ENCODE data around the gene PPP1R12B.
"Not testable (repeated sequence)": the region's sequence is repeated elsewhere in the genome, so short reads cannot be mapped to it uniquely, and the experiment has no call there.

PPP1R12B gene

GRCh38 chr1:202584707-202585589 is 236.4 kb downstream of the PPP1R12B start:
- peak; percentile 51 for DNase-seq (ENCODE audit: low read depth)

DNA sequence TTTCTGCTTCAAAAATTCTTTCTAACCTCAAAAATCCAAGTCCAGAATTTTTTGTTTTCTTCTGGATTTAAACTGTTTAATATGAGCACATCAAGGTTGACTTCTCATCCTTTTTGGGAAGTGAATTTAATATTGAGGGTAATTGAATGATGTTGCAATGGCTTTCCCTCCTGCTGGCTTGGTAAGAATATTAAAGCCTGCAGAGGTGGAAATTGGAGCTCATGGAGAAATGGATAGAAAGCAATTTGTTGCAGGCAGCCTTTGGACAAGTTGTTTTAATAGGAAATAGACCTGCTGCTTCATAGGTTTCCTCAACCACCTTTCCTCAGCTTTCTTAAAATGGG is 237.1 kb downstream of the PPP1R12B start:
- DNase-seq (ENCODE audit: low read depth) = no peak

- peak; percentile 65 for DNase-seq (ENCODE audit: low read depth)
Observed at GRCh38 chr1:202586018-202586821, 237.7 kb downstream of the PPP1R12B start.

DNA sequence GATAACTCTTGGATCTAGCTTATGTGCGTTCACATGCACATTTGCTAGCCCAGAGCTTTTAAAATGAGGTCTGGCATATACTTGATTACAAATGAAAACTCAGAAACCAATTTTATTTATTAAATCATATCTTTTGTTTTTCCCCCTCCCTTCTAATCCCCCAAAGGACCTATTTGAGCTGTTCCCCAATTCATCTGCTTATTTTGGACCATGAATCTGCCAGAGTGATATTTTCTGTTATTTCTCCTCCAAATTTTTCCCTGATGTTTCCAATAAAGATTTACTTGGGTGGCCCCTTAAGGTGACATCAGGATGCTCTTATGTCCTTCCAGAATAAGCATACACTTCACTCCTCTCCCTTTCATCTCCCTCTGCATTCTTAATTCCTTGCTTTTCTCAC is 238.4 kb downstream of the PPP1R12B start:
- no peak for DNase-seq (ENCODE audit: low read depth)

GRCh38 chr1:202587859-202588485 is 239.5 kb downstream of the PPP1R12B start:
- no peak for DNase-seq (ENCODE audit: low read depth)

DNA sequence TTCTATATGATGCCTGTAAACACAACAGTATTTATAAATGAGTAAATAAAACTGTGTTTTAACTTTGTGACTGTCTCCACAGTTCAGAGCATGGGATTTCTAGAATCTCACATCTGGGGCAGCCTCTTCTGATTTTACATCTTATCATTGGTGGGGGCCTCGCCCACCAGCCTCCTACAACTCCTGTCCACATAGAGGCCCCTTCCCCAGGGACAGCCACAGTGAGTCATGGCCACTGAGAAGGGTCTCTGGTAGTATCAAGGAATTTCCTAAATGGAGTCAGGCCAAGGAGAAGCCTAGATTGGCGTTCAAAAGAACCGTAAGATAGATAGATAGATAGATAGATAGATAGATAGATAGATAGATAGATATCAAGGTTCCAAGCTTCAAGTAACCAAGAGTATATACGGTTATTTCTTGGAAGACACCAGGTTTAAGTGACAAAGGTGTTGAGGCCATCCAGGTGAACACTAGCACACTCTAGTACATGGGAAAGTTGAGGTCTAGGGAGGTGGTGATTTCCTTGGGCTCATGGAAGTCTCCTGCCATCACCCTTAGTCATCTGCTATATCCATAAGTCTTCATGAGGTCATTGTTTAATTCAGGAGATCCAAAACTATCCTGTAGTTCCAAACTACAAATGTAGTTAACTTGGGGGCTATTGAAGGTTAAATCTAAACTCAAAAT is 240.1 kb downstream of the PPP1R12B start:
- peak; percentile 91 for DNase-seq (ENCODE audit: low read depth)

DNA sequence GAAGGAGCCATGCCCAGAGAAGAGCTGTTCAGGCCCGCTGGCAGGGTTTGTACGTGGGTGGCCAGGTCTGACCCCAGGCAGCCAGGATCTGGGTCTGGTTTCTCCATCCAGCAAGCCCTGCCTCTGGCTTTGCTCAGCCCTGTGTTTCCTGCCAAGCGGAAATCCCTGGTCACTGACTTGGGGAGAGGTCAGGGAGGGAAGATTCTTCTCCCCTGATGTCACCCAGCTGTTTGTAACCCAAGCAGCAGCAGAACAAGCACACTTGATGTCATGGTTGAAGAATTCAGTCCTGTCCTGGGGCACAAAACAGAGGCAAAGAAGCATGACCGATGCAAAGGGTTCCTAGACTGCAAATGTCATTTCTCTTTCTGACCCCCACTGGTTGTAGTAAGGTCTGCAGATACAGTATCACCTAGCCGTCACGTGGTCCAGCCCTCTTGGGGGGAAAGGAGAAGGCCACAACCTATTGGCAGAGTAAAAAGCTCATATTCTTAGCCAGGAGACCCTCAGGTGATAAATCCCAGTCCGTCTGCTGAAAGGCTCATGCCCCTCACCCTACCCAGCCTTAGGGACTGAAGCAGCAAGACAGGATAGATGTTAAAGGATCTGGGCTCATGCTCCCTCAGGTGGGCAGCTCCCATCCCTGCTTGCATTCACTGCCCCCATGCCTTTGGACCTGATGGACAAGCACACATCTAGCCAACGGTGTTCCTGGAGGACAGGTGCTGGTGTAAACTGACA is 240.9 kb downstream of the PPP1R12B start:
- DNase-seq (ENCODE audit: low read depth) = peak; percentile 99

GRCh38 chr1:202590126-202590525 is 241.6 kb downstream of the PPP1R12B start:
- DNase-seq (ENCODE audit: low read depth) = no peak

- DNase-seq (ENCODE audit: low read depth) = no peak
Observed at GRCh38 chr1:202590975-202591411, 242.5 kb downstream of the PPP1R12B start.

DNA sequence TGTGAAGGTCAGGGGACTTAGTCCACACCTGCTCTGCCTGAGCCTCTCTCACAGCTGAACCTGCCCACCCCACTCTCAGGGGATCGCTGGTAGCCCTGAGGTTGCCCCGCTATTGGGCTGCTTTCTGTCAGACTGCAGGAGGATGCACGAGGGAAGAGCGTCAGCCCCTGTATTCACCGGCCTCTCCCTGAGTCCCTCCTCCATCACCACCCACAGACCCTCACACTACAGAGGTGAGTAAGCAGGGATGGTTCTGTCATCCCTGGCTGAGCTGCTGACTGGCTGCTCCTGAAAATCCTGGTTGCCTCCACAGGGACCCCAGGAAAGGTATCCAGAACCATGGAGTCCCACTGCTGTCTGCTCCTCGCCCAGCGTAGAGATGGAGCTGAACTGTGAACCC is 243.0 kb downstream of the PPP1R12B start:
- no peak for DNase-seq (ENCODE audit: low read depth)

- DNase-seq (ENCODE audit: low read depth) = peak; percentile 37
Observed at GRCh38 chr1:202592146-202592545, 243.6 kb downstream of the PPP1R12B start.

GRCh38 chr1:202593845-202594244 is 245.3 kb downstream of the PPP1R12B start:
- DNase-seq (ENCODE audit: low read depth) = peak; percentile 66

DNA sequence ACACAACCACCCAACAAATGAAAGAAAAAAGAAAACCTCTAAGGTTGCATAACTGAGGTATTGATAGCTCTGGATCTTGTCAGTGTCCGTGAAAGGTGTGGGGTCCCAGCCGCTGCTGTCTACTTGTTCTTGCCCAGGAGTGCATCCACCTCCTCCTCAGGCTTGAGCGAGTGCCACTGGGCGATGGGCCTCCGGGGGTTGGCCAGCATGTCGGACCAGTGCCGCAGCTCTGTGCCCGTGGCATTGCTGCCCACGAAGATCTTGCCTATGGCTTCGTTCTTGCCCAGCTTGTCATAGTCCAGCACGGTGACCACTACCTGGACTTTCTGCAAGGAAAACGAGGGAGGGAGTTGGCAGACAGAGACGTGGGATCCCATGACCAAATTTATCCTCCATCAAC is 248.1 kb downstream of the PPP1R12B start:
- DNase-seq (ENCODE audit: low read depth) = no peak

GRCh38 chr1:202597090-202597761 is 248.7 kb downstream of the PPP1R12B start:
- DNase-seq (ENCODE audit: low read depth) = no peak

DNA sequence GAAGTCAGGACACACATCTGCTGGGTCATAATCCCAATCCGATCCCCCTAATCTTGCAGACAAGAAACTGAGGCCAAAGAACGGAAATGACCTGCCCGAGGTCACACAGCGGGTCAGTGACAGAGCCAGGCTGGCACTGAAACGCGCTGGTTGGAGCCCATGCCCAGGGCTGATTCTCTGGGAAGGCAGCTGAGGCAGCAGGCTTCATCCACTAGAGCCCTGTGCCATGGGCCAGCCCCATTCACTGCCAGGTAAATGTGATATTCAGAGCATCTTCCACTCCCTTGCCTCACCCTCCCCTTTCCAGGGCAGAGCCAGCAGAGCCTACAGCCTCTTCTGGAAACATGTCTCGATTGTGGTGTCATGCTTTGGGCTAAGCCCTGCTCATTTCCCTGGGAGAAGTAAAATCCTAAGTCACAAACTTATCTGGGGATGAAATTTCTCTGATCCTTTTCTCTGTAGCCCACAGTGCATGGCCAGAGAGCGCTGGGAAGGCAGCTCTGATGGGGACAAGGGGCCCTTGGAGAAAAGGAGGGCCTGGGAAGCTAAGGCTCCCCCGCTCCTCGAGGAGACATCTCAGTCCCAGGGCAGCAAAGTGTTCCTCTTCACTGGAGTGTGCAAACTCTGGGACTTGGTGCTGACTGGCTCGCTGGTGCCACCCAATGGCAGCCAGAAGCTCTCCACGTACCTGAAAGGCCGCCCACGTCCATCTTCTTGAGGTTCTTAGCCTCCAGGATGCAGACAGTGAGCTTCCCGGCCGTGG is 251.4 kb downstream of the PPP1R12B start:
- peak; percentile 85 for DNase-seq (ENCODE audit: low read depth)

DNA sequence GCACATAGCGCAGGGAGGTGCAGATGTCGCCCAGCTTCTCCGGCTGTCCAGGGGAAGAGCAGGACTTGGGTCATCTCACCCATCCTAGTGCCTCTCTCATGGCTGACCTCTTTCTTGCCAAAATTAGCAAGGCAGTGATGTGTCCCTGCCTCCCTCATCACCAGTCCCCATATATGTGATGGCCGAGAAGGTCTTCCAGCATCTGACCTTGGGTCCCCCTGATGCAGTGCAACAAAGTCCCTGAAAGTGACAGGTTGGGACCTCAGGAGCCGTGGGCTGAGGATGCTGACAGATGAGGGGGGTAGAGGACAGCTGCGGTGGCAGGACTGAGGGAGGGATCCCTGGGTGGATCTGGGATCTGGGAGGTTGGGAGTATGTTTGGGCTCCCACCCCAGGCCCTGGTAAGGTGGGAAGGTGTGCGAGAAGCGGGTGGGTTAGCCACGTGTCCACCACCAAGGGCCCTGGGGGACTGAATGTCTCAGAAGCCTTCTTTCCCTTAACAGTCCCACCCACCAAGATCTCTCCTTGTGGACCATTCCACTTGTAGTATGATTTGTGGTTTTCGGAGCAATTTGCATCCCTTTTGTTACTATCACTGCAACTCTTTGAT is 252.0 kb downstream of the PPP1R12B start:
- no peak for DNase-seq (ENCODE audit: low read depth)

DNA sequence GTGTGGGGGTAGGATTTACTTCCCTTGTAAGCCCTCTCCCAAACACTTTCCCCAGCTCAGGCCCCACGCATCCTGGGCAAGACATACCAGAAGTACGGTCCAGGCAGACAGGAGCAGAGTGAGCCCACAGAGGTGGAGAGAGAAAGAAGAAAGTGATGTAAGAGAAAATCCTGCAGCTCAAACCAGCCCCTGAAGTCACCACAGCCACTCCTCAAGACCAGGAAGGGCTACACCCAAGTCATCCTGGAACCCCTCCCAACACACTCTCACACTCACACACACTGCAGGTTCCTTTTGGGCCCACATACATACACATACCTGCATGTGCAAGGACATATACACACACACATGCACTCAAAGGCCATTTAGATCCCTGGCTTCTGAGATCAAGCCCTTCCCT is 254.9 kb downstream of the PPP1R12B start:
- DNase-seq (ENCODE audit: low read depth) = no peak

GRCh38 chr1:202605515-202605914 is 257.0 kb downstream of the PPP1R12B start:
- DNase-seq (ENCODE audit: low read depth) = no peak

DNA sequence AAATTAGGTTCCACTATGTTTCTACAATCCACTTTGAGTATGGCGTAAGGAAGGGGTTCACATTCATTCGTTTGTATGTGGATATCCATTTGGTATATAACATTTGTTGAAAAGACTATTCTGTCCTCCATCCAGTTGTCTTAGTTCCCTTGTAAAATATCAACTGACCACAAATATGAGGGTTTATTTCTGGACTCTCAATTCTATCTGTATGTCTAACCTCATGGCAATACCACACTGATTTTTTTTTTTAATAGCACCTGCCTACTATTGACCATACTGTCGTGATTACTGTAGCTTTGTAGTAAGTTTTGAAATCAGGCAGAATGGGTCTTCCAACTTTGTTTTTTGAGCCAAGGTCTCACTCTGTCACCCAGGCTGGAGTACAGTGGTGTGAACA is 263.5 kb downstream of the PPP1R12B start:
- not testable (repeated sequence) for DNase-seq (ENCODE audit: low read depth)

- DNase-seq (ENCODE audit: low read depth) = no peak
Observed at GRCh38 chr1:202613571-202613970, 265.1 kb downstream of the PPP1R12B start.

All from ELR (cell line).